OCI-LY1 (cell line): ENCODE data around the gene PRRT1.

ENCODE experiments used
- EZH2 ChIP-seq: fragments of 200-600 bp; sonication (generic), shearing (Covaris generic); IDR thresholded peaks from 2 replicates; pipeline ENCODE4 v1.8.0; 2017; ENCODE audit warnings: borderline replicate concordance, mixed run types, mild to moderate bottlenecking, antibody characterized with exemption, low read length, moderate library complexity, mixed read lengths
- TF ChIP-seq, protein P1 (sequence below): fragments of 200-600 bp; sonication (generic), shearing (Covaris generic); IDR thresholded peaks from 2 replicates; pipeline ENCODE4 v1.5.1; 2017; ENCODE audit warnings: mild to moderate bottlenecking, antibody characterized with exemption, low read length, moderate library complexity, mixed read lengths

DNA sequence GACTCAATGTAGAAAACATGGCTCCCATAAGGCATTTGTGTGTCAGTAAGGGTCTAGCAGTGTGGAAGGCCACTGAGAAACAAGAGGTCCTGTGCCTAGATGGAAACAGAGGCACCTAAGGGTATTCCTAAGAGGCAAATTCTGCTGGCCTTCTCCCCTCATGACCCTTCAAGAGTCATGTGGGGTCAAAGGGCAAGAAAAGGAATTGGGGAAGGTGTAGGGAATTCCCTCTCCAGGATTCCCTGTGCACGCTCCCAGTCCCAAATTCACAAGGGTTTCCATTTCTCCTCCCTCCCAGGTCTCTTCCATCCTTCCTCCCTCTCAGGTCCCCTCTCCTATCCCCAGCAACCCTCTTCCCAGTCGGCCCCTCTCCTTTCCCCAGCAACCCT lies 23.6 kb upstream of the PRRT1 start:
- TF ChIP-seq, protein P1, sequence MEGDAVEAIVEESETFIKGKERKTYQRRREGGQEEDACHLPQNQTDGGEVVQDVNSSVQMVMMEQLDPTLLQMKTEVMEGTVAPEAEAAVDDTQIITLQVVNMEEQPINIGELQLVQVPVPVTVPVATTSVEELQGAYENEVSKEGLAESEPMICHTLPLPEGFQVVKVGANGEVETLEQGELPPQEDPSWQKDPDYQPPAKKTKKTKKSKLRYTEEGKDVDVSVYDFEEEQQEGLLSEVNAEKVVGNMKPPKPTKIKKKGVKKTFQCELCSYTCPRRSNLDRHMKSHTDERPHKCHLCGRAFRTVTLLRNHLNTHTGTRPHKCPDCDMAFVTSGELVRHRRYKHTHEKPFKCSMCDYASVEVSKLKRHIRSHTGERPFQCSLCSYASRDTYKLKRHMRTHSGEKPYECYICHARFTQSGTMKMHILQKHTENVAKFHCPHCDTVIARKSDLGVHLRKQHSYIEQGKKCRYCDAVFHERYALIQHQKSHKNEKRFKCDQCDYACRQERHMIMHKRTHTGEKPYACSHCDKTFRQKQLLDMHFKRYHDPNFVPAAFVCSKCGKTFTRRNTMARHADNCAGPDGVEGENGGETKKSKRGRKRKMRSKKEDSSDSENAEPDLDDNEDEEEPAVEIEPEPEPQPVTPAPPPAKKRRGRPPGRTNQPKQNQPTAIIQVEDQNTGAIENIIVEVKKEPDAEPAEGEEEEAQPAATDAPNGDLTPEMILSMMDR: no peak
- no peak for TF ChIP-seq EZH2
